Prostate gland (tissue), 2 donors: ENCODE measurements around the gene KATNAL2. TPM values are rescaled to one million over a fixed set of nuclear protein-coding genes. Genes with fewer than 3 reads are reported as not detected.
A peak's percentile ranks its signal among the peaks of the same experiment; 100 is the strongest.

Experiments used
- DNase-seq: peaks from one replicate; pipeline ENCODE4 v3.0.0-alpha.2; 2019; ENCODE audit warnings: low spot score
- H3K27ac ChIP-seq, 2 donors: fragments of 200-600 bp; sonication (generic); 2 replicates each; pipeline ENCODE4 v1.5.1; 2017 to 2019
- H3K27me3 ChIP-seq: fragments of 200-600 bp; sonication (generic); replicated peaks from 2 replicates; pipeline ENCODE4 v1.5.1; 2019; ENCODE audit not compliant: insufficient read depth
- H3K36me3 ChIP-seq, 2 donors: fragments of 200-600 bp; sonication (generic); 1 replicate in 1 of 2; 2 replicates in 1 of 2; pipeline versions ENCODE4 v1.5.1 to v1.8.1; 2017 to 2019
- H3K4me1 ChIP-seq: fragments of 200-600 bp; sonication (generic); replicated peaks from 2 replicates; pipeline ENCODE4 v1.5.1; 2019
- H3K4me3 ChIP-seq, 2 donors: fragments of 200-600 bp; sonication (generic); 2 replicates each; pipeline ENCODE4 v1.5.1; 2017 to 2019
- H3K9me3 ChIP-seq: fragments of 200-600 bp; sonication (generic); 2 replicates; pipeline ENCODE4 v1.5.1; 2017
- CTCF ChIP-seq, 4 experiments: fragments of 200-600 bp in 2 of 4; fragments of 450-650 bp in 2 of 4; sonication (generic) in 2 of 4; IDR thresholded peaks; 1 replicate in 3 of 4; 2 replicates in 1 of 4; pipeline ENCODE4 v1.5.1; 2016 to 2019; ENCODE audit warnings: antibody characterized with exemption in 4 of 4, mild to moderate bottlenecking in 2 of 4, moderate library complexity in 2 of 4
- POLR2A ChIP-seq: fragments of 450-650 bp; IDR thresholded peaks from one replicate; pipeline ENCODE4 v1.6.1; 2016; ENCODE audit warnings: antibody characterized with exemption, mild to moderate bottlenecking
- POLR2AphosphoS5 ChIP-seq: sonication (generic); formaldehyde crosslinking; IDR thresholded peaks from one replicate; pipeline ENCODE4 v1.6.1; 2017; ENCODE audit warnings: antibody characterized with exemption
- WGBS: methylation state at CpG from one replicate; pipeline ENCODE4 v1.1.5; 2018; 5-methylcytosine and 5-hydroxymethylcytosine counted together
- intact Hi-C: fragments of 100-400 bp; cut with DNase I; formaldehyde crosslinking; loops from one replicate; pipeline ENCODE4 v1.14.2; 2022
- total RNA-seq, 2 donors: library from RNA; depleted of rRNA; stranded (reverse); fragments of >200 nt; gene quantifications; one replicate each; pipeline ENCODE4 v1.1.0, GENCODE V29; 2016

KATNAL2 gene
- total RNA-seq, 2 donors from 2014 or later, result 4.2 to 11.7 TPM

GRCh38 chr18:47040982-47041381, 123.6 kb downstream of the KATNAL2 start:
- Histone ChIP-seq H3K4me3 (no peak overlapping the region), H3K36me3 (no peaks in the 10 kb centered on the region), H3K4me1 (no peaks in the 10 kb centered on the region), H3K27me3 (no peaks in the 10 kb centered on the region), H3K27ac (no peak overlapping the region), H3K9me3 (no peaks in the 10 kb centered on the region)
- intact Hi-C loops, result no loop called here
- no peak for DNase-seq
- WGBS, result 93% methylated on average over 6 of the region's 6 CpGs
- TF ChIP-seq POLR2AphosphoS5 (no peak), CTCF (IDR thresholded peaks at IDR 0.05) (no peak), POLR2A (no peak)

- H3K9me3 ChIP-seq, result no peaks in the 10 kb centered on the region
- intact Hi-C loops, result loop anchor here (5.0 kb wide), 1 partner anchor 697 kb away; no protein-coding TSS in a partner anchor
- DNase-seq, result no peak
- TF ChIP-seq POLR2A (no peak), CTCF (IDR thresholded peaks at IDR 0.05) (peak in 3 of 4 experiments; percentile 28 to 50 (median 41)), POLR2AphosphoS5 (no peak)
- no peaks in the 10 kb centered on the region for H3K4me1 ChIP-seq
- no peak overlapping the region for H3K27ac ChIP-seq
- H3K27me3 ChIP-seq, result no peaks in the 10 kb centered on the region
- no peak overlapping the region for H3K4me3 ChIP-seq
- WGBS, result 34% methylated on average over 7 of the region's 7 CpGs
- H3K36me3 ChIP-seq, result no peaks in the 10 kb centered on the region
These were observed 133.1 kb downstream of the KATNAL2 start for GRCh38 chr18:47050468-47050867.

GRCh38 chr18:47054369-47054768, 137.0 kb downstream of the KATNAL2 start:
- H3K4me3 ChIP-seq, result no peak overlapping the region
- intact Hi-C loops, result loop anchor here (5.0 kb wide), 1 partner anchor 693 kb away; no protein-coding TSS in a partner anchor
- no peak overlapping the region for H3K27ac ChIP-seq
- H3K27me3 ChIP-seq, result no peaks in the 10 kb centered on the region
- no peaks in the 10 kb centered on the region for H3K9me3 ChIP-seq
- TF ChIP-seq CTCF (IDR thresholded peaks at IDR 0.05), result no peak
- TF ChIP-seq POLR2A, result no peak
- WGBS, result 86% methylated on average over 5 of the region's 5 CpGs
- no peaks in the 10 kb centered on the region for H3K4me1 ChIP-seq
- DNase-seq, result no peak
- H3K36me3 ChIP-seq, result no peaks in the 10 kb centered on the region

- H3K9me3 ChIP-seq, result no peaks in the 10 kb centered on the region
- H3K27me3 ChIP-seq, result no peaks in the 10 kb centered on the region
- no peak overlapping the region for H3K4me3 ChIP-seq
- intact Hi-C loops, result no loop called here
- TF ChIP-seq CTCF (IDR thresholded peaks at IDR 0.05) (no peak), POLR2A (no peak), POLR2AphosphoS5 (no peak)
- no peak for DNase-seq
- H3K36me3 ChIP-seq, result no peaks in the 10 kb centered on the region
- no peaks in the 10 kb centered on the region for H3K4me1 ChIP-seq
- H3K27ac ChIP-seq, result no peak overlapping the region
- WGBS, result 69% methylated on average over 2 of the region's 2 CpGs
These were observed 145.1 kb downstream of the KATNAL2 start for GRCh38 chr18:47062471-47062870.

GRCh38 chr18:47063096-47063495, 145.7 kb downstream of the KATNAL2 start:
- H3K36me3 ChIP-seq, result no peaks in the 10 kb centered on the region
- no peak for DNase-seq
- no peaks in the 10 kb centered on the region for H3K4me1 ChIP-seq
- TF ChIP-seq POLR2A (no peak), CTCF (IDR thresholded peaks at IDR 0.05) (no peak), POLR2AphosphoS5 (no peak)
- H3K4me3 ChIP-seq, result no peak overlapping the region
- WGBS, result 85% methylated on average over 8 of the region's 8 CpGs
- H3K9me3 ChIP-seq, result no peaks in the 10 kb centered on the region
- no peaks in the 10 kb centered on the region for H3K27me3 ChIP-seq
- H3K27ac ChIP-seq, result no peak overlapping the region
- intact Hi-C loops, result no loop called here
